ENCODE measurements around the gene RBM33. TPM values are rescaled to one million over a fixed set of nuclear protein-coding genes. Genes with fewer than 3 reads are reported as not detected.

The RBM33 gene
- total and polyA plus RNA-seq, 2 experiments from 2014 or later, result 51.1 to 53.5 TPM

- Histone ChIP-seq H3K27me3 (no peaks in the 10 kb centered on the region), H3K27ac (no peak overlapping the region), H3K9me3 (ENCODE audit: low read depth) (no peaks in the 10 kb centered on the region), H3K4me3 (no peak overlapping the region), H3K4me1 (ENCODE audit: low read depth) (no peaks in the 10 kb centered on the region), H3K36me3 (peaks cover 5% of the 10 kb centered on the region)
- TF ChIP-seq CTCF (IDR thresholded peaks at IDR 0.05; ENCODE audit: low read depth, low read length), result no peak
- no peak for DNase-seq (ENCODE audit: low read depth in 1 of 2, low spot score in 1 of 2)
Observed at GRCh38 chr7:155639958-155640520, 4.4 kb upstream of the RBM33 start.

- no peak for TF ChIP-seq CTCF (IDR thresholded peaks at IDR 0.05; ENCODE audit: low read depth, low read length)
- Histone ChIP-seq H3K36me3 (peaks cover 5% of the 10 kb centered on the region), H3K9me3 (ENCODE audit: low read depth) (no peaks in the 10 kb centered on the region), H3K27me3 (no peaks in the 10 kb centered on the region), H3K4me1 (ENCODE audit: low read depth) (peaks cover 3% of the 10 kb centered on the region), H3K27ac (no peak overlapping the region), H3K4me3 (no peak overlapping the region)
- no peak for DNase-seq (ENCODE audit: low read depth in 1 of 2, low spot score in 1 of 2)
Observed at GRCh38 chr7:155640629-155641028, 3.8 kb upstream of the RBM33 start.

- Histone ChIP-seq H3K27me3 (no peaks in the 10 kb centered on the region), H3K9me3 (ENCODE audit: low read depth) (no peaks in the 10 kb centered on the region), H3K4me3 (peak overlapping the region; percentile 92), H3K4me1 (ENCODE audit: low read depth) (peaks cover 11% of the 10 kb centered on the region), H3K27ac (peak overlapping the region; percentile 100), H3K36me3 (peaks cover 5% of the 10 kb centered on the region)
- no peak for TF ChIP-seq CTCF (IDR thresholded peaks at IDR 0.05; ENCODE audit: low read depth, low read length)
- DNase-seq (ENCODE audit: low read depth in 1 of 2, low spot score in 1 of 2), result peak; percentile 27 to 63
Observed at GRCh38 chr7:155643804-155644177, 670 bp upstream of the RBM33 start.

- H3K27ac ChIP-seq, result peak overlapping the region; percentile 100
- peak; percentile 3 for TF ChIP-seq CTCF (IDR thresholded peaks at IDR 0.05; ENCODE audit: low read depth, low read length)
- peak overlapping the region; percentile 92 for H3K4me3 ChIP-seq
- H3K36me3 ChIP-seq, result peaks cover 5% of the 10 kb centered on the region
- H3K9me3 ChIP-seq (ENCODE audit: low read depth), result no peaks in the 10 kb centered on the region
- DNase-seq (ENCODE audit: low read depth in 1 of 2, low spot score in 1 of 2), result peak; percentile 30 to 45
- H3K4me1 ChIP-seq (ENCODE audit: low read depth), result peaks cover 11% of the 10 kb centered on the region
- no peaks in the 10 kb centered on the region for H3K27me3 ChIP-seq
Observed at GRCh38 chr7:155644971-155645509, 579 bp downstream of the RBM33 start.

GRCh38 chr7:155645662-155646061, 1.2 kb downstream of the RBM33 start:
- Histone ChIP-seq H3K4me3 (peak overlapping the region; percentile 92), H3K27me3 (no peaks in the 10 kb centered on the region), H3K9me3 (ENCODE audit: low read depth) (no peaks in the 10 kb centered on the region), H3K4me1 (ENCODE audit: low read depth) (peaks cover 11% of the 10 kb centered on the region), H3K36me3 (peaks cover 5% of the 10 kb centered on the region), H3K27ac (peak overlapping the region; percentile 100)
- DNase-seq (ENCODE audit: low read depth in 1 of 2, low spot score in 1 of 2), result no peak
- no peak for TF ChIP-seq CTCF (IDR thresholded peaks at IDR 0.05; ENCODE audit: low read depth, low read length)
